ENCODE results near the gene CENPQ.

DNA sequence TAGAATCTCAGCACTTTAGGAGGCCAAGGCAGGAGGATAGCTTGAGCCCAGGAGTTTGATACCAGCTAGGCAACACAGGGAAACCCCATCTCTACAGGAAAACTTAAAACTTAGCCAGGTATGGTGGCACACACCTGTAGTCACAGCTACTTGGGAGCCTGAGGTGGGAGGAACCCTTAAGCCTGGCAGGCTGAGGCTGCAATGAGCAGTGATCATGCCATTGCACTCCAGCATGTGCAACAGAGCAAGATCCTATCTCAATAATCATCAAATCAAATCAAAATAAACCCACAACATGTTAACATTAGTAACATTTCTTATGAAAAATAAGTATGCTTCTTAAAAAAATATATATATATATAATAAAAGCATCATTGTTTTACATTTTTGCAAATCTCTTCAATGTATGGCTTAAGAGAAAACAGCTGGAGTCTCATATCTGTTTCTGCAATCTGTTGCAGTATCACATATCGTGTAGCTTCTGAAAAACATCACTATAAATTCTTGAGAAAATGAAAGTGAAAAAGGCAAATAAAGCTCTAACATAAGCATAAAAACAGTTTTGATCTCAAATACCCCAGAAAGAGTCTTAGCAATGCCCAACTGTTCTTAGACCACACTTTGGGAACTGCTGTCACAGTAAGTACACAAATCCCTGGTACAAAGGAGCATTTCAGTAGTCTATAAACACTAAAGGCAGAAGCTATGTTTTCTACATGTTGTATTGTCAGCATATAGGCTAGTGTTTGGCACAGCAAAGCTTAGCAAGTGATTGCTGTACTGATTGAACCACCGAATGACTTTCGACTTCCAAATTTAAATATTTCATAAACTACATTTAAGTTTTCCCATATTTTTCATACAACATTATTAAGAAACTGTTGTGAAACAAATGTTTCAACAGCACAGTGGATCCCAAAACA, 8.1 kb upstream of the CENPQ start:
- TF ChIP-seq NFRKB (IDR thresholded peaks at IDR 0.05), result no peak
- no peak for TF ChIP-seq ZNF384 (IDR thresholded peaks at IDR 0.05)
- TF ChIP-seq L3MBTL2 (conservative IDR thresholded peaks at IDR 0.05), result no peak
- TF ChIP-seq TARDBP (IDR thresholded peaks at IDR 0.05), result no peak
- TF ChIP-seq FOXK2 (IDR thresholded peaks at IDR 0.05), result no peak
- TF ChIP-seq FOXM1 (IDR thresholded peaks at IDR 0.05; ENCODE audit: borderline replicate concordance), result no peak
- no peak for TF ChIP-seq ELF4 (IDR thresholded peaks at IDR 0.05)
- TF ChIP-seq SP1 (IDR thresholded peaks at IDR 0.05), result no peak
- TF ChIP-seq CTBP1 (IDR thresholded peaks at IDR 0.05; ENCODE audit: borderline replicate concordance), result no peak
- no peak for TF ChIP-seq BHLHE40 (IDR thresholded peaks at IDR 0.05; ENCODE audit: borderline replicate concordance)
- TF ChIP-seq FOXA1 (IDR thresholded peaks at IDR 0.05), result no peak
- TF ChIP-seq SUZ12 (IDR thresholded peaks at IDR 0.05), result no peak
- no peak for TF ChIP-seq HDGF (IDR thresholded peaks at IDR 0.05; ENCODE audit: borderline replicate concordance)

Measured in HEK293T (cell line).